T-helper 1 cell (primary cell): ENCODE data around the gene PTPN14.

ENCODE experiments used
- DNase-seq, 5 donors: peaks; one replicate each; pipeline ENCODE4 v3.0.0-alpha.2; 2012 to 2020

Gene PTPN14

DNA sequence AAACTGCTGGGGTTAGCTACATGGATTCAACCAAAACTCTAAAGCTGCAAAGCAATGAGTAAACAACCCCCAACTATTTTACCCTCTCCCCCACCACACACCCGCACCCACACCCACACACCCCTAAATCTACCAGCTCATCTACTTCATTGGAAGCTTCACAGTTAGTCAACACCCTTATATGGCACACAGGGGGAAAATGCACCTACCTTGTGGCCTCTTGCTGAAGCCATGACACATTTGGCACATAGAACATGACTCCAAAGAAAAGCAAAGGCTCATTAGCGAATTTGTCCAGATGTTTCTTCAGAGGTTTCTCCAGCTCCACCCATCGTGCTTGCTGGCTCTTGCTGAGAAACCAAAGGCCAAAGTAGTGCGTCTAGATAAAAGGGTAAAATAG lies 99.8 kb downstream of the PTPN14 start:
- DNase-seq, result no peak

DNA sequence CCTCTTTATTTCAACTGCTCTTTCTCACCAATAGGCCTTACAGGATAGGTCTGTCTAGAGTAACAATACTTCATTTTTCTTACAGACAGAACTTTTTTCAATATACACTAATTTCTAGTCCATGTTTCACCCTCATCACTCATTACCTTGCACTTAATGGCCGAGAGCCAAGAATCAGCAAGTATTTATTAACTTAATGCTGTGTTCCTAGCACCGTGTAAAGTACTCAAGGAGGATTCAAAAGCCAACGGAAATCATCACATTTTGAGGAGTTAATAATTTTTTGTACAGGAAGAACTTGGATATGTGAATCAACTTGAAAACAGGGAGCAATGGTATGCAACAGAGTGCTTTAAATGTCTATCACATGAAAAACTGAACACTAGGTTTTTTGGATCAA lies 102.0 kb downstream of the PTPN14 start:
- DNase-seq, result no peak

DNA sequence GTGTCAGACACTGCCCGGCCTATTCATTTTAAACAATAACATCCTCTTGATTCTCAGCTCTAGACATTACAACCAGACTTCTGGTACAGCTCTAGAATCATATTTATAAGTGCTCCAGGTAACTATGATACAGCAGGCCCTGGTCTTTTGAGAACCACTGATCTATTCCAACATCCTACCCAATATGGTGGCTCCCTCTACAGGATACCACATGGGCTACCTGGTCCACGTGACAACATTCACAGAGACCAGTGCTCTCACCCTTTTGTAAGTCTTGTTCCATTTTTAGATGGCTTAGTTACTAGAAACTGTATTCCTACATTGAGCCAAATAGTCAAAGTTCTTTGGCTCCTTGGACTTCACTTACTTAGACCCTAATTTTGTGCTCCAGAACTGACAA lies 102.9 kb downstream of the PTPN14 start:
- peak in 1 of 5 donors; percentile 37 for DNase-seq

DNA sequence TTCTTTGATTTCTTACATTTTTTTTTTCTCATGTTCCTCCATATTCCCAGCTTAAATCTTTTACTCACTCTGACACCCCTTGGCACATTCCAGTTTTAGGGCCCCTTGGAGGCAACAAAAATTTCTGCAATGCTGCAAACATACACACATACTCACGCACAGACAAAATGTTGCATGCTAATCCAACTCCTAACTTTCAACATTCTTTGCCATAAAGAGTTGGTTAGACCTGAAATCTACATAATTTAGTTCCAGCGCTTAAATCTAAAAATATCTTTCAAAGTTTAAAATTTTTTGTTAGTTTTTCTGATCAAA lies 103.9 kb downstream of the PTPN14 start:
- DNase-seq, result no peak

DNA sequence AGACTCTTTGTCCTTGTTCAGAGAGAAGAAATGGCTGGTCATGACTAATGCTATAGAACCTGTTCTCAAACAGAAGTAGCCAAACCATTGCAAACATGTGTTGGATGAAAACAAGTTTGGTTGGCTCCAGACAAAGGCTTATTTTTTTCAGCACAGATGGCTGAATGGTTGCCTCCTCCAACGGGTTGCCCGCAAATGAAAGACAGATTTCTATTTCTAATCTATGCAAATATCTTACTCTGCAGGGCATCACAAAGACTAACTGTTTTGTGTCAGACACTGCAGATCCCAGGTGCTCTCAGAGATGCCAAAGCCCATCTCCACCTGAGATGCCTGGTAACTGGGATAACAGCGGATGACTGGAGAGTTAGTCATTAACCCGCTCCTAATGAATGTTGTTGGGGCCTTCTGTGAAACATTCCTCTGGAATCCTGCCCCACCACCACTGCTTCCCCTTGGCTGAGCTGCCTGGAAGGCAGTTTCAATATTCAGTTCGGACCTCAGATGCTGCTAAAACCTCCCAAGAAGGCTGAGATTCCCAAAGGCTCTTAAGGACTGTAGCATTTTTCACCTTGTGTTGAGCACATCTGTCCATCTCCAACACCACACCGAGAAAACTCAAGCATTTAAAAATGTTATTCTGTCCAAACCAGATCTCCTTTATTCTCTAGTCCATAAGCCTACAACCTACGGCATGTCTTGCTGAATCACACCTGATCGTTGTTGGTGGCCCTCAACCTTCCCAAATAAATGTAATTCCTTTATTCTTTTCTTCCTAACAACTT lies 104.4 kb downstream of the PTPN14 start:
- DNase-seq, result no peak

DNA sequence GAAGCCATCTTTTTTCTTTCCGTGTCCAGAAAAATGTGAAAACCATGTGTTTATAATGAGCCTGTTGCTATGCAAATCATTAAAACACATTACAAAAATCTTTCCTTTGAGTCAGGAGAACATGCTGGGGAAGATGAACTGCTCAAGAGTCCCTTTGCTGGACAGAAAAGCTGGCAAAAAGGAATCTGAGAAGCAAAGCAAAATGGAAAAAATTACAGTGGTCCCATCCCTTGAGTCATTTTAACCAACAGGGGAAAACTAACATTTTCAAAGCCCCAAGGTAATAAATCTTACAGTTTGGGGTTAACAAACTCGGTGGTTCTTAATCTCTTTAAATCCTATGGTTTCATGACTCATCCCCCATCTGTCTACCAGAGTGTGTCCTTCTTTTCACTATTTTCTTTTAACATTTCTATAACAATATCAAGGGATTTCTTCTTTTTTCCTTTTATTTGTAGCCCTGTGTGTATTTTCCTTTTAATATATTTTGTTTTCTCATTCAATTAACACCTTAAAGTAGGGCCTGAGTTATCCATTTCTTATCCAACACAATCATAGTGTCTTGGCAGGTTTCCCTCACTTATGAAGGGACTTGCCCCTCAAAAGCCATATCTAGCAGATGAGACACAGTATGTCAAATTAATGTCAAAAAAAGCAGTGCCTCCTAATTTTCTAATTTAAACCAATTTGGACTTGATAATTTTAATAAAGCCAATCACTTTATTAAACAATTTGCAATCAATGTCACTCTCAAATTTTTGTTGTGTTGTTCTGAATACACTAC lies 105.4 kb downstream of the PTPN14 start:
- DNase-seq, result no peak

DNA sequence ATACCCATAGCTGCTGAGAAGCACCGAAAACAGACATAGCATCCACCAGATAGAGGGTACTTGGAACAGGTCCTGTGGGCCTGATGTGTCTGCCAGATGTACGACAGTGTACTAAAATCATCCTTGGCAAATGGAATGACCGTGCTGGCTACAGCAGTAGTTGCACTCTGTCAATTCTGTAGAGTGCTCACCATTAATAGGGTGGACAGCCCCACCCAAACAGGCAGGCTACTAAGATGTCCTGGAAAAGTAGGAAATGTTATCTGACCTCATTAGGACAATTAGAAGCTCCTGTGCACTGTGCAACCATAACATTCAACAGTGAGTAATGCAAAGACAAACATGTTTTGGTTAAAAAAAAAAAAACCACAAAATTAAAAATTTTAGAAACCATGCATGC lies 106.2 kb downstream of the PTPN14 start:
- no peak for DNase-seq

DNA sequence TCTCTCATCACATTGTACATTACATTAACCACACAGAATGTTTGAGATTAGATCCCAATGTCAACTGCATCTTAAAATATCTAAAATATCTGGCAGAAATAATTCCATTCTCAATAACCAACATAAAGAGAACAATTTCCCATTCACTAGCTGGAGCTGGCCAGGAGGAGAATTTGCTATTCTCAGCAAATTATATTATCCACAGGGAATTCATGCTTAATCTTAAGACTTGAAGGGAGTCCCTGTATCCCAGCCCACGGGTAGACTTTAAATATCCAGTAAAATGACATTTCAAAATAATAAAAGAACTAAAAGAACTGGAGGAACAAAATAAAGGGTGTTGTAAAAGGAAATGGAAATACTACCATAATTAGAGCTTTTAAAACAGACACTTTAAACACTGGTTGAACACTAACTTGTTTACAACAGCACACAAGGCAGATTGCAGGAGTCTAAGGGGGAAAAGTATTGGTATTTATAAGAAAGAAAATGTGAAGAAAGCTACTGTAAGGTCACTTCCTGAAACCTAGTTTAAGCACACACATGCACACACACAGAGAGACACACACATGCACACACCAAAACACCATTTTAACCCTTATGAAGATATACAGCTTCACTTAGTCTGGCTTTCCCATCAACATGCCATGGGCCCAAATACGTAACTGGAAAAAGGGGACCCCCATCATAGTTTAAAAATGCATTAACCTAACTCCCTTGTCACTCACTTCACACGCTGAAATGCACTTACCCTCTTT lies 107.0 kb downstream of the PTPN14 start:
- DNase-seq, result no peak

DNA sequence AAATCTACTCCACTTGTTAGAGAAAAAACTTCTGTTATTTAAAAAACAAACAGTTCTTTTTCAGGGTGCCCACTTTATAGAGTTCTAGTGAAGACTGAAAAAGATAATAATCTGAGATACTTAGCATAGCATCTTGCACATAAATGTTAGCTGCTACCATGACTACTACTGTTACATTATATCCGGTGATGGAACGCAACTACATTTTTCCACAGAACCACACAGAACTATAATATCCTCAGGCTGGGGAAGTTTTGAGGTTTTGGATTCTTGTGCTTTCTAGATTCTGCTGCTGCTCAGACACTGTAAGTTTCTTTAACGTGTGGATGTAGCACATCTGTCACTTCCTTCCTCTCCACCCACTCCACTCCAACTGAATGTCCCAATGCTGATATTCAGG lies 110.3 kb downstream of the PTPN14 start:
- peak in 1 of 5 donors; percentile 49 for DNase-seq

DNA sequence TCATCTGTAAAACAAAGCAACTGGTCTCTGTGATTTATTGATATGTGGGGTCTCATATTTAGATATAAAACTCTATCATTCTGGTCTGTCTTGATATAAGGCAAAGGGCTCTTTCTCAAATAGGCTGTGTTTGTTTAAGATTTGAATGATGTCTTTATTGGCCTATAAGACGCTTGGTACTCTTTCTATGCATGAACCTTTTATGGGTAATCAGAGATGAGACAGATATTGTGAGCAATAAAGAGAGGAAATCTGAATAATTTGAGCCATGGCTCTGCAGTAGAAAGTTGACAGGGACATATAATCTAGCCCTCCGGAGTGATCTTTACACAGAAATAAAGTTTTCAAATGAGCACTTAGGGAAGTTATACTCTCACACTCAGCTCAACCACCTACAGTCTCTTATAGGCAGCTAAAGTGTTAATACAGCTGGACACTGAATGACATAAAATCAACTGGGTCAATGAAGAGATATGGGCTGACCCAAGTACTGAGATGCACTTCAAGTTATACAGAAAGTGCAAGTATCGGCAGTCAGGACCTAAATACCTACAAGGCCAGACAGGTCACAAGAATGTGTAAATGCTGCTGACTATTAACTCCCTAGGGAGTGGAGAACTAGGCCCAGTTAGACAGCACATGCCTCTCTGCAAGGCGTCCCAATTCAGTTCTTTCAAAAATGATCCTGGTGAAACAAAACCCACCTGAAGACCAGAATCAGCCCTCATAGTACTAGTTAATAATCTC lies 111.0 kb downstream of the PTPN14 start:
- DNase-seq, result no peak

DNA sequence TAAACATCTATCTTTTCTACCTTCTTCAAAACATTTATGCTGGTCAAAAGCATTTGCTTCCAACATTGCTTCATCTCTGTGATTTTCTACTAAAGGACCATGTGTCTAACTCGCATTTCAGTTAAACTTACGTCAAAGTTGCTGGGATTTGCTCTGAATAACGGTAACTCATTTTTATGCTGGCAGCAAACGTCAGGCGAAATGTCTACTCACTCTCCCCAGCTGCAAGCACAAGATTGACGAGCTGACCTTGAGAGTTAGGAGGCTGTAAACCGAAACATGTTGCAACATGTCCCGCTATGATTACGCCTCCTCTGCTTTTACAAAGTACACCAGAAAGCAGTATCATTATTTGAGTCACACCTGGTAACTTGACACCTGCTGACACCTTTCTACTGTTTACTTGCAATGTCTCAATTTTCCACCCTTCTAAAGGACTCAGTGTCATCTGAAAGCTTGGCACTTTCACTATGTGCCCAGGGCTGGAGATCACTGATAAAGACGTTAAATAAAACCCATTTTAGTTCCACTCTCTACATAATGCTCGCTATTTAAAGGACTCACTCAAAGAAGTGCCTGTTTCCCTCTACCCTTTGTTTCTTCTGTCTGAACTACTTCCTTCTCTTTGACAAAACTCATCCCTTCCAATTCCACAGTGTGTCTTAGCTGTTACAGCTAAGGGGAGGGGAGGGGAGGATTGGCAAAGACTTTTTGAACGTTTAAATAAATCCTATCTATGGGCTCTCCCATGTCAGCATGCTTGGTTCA lies 111.9 kb downstream of the PTPN14 start:
- peak in 1 of 5 donors; percentile 93 for DNase-seq

DNA sequence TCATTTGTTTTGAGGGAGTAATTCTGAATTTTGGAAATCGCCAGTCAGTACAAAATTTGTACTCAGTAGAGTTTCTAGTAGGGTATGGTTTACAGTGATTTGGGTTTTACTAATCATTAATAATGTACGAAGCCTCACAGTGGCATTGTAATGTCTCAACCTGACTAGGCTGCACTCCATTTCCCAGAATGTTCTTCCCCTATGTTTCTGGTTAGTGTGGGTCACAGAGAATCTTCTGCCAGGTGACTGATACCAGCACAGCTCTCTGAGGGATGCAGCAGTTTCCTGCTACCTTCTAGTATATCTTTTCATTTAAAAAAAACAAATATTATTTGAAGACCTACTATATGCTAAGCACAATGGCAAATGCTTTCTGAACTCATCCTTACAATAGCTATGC lies 112.9 kb downstream of the PTPN14 start:
- DNase-seq, result peak in 1 of 5 donors; percentile 72

DNA sequence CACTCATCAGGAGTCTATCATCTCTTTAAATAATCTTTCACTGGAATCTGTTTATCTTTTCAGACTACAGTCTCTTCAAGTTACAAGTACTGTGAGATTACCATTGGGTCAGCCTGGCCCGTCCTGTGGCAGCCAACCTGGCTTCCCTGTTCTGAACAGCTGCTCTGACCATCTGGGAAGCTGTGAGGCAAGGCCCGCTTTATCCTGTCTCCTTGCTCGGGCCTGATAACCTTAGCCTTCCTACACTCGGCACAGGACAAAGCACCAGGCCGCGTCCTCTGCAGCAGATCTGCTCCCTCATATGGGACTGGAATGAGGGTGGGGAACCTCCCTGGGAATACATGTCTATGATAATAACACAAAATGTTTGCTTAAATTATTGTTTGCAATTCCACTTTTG lies 113.3 kb downstream of the PTPN14 start:
- no peak for DNase-seq

DNA sequence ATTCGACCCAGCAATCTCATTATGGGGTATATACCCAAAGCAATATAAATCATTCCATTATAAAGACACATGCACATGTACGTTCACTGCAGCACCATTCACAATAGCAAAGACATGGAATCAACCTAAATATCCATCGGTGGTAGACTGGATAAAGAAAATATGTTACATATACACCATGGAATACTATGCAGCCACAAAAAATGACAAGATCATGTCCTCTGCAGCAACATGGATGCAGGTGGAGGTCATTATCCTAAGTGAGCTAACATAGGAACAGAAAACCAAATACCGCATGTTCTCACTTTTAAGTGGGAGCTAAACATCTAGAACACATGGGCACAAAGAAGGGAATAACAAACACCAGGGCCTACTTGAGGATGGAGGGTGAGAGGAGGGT lies 115.5 kb downstream of the PTPN14 start:
- DNase-seq, result no peak

DNA sequence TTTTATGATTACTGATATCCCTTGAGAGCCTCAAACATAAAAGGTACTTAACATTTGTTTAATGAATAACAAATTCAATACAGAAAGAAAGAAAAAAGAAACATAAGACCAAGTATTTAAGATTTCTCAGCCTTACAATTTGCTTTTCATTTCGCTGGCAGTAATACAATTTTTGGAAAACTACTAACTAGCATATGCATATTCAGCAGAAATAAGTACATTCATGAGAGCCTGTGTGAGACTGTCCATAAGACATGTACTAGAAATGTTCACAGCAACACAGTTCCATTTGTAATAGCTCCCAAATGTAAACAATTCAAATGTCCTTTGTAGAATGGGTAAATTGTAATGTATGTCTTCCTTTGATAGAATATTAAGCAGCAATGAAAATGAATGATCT lies 119.2 kb downstream of the PTPN14 start:
- DNase-seq, result no peak

DNA sequence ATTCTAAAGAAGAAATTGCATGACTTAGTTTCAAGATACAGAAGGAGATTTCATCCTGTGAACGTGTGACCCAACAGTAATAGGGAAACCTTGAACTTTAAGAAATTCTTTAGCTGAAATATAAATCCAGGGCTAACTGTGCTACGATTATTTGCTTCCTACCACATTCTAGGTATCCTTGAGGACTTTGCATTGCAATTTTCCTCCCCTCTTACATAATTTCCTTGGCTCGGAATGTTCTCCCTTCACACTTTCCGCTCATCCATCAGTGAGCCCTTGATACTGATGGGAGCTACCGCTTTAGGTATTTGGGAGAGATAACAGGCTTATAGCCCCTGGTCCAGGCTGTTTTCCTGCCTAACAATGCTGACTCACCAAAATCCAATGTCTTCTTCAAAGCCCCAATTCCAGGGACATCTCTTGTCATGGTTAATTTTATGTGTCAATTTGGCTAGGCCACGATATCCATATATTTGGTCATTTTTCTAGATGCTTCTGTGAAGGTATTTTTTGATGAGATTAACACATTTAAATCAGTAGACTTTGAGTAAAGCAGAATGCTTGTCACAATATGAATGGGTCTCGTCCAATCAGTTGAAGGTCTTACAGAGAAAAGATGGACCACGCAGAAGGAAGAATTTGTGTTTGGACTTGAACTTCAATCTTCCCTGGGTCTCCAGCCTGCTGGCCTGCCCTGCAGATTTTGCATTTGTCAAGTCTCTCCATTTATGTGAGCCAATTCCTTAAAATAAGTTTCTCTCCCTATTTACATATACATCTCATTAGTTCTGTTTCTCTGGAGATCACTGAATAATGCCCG lies 121.2 kb downstream of the PTPN14 start:
- no peak for DNase-seq

DNA sequence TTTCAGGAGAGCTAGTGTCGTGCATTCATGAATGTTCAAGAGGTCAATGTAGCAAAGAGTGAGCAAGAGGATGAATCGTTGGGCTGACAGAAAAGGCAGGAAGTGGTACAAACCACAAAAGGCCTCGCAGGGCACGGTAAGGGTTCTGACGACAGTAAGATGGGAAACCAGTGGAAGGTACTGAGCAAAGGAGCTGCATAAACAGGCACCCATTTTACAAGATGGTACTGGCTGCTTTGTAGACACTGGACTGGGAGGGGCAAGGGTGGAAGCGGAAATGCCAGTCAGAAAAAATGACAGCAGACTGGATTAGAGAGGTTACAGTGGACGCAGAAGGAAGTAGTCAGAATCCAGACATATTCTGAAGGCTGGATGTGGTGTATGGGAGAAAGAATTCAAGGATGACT lies 123.5 kb downstream of the PTPN14 start:
- DNase-seq, result peak; percentile 4 to 98 (median 11)

DNA sequence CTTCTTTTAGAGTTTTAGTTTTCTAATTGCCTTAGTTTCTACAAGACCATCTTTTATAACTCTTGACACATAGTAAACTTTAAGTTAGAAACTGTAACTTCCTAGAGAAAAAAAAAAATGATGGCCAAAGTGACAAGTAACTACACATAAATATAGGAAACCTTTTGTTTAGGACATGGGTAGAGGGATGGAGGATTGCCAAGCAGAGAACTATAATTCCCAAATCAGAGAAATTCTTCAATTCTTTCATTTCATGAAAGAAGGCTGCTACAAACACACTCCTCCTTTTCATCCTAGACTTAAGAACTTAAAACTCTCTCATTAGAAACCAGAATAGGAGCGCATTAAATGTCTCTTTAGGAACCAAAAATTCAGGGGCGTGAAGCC lies 125.0 kb downstream of the PTPN14 start:
- no peak for DNase-seq

DNA sequence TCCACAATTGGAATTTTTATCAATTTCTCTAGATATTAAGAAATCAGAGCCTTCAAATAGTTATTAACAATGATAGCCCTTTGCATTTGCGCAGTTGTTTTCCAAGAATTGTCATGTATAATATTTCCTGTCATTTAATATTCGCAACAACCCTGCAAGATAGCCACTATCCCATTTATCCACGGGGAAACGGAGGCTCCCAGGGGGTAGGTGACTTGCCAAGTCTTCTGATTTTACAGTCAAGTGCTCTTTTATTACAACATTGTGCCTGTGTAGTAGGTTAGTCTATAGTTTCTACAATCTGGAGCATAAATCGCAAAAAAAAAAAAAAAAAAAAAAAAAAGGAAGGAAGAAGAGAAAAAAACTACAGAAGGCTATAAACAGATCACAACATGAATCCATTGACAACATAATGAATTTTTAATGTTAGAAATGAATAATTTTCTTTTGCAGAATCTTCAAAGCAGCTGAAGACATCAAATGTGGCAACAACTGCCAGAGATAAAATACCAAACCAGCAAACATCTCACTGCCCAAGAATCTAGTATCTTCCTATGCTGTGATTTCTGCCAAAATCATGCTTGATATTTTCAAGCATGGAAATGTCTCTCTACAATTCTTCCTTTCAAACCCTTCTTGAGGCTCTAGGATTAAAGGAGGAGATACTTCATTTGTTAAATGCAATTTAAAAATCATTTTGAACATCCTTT lies 125.5 kb downstream of the PTPN14 start:
- DNase-seq, result no peak

DNA sequence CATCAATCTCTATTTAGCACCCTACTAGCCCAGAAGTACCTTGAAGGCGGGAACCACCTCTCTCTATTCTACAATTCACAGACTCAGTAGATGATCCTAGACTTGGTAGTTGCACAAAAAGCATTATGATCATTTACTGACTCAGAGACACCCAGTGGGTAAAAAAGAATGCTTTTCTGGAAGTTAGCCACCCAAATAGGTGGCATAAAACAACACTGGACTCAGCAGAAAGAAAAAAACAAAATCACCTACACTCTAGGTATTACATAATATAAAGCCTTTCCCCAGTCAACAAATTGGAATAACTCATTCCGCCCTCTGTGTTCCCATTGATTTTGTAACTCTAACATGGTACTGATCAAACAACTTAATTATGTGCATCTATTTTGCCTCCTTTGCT lies 126.3 kb downstream of the PTPN14 start:
- DNase-seq, result no peak

DNA sequence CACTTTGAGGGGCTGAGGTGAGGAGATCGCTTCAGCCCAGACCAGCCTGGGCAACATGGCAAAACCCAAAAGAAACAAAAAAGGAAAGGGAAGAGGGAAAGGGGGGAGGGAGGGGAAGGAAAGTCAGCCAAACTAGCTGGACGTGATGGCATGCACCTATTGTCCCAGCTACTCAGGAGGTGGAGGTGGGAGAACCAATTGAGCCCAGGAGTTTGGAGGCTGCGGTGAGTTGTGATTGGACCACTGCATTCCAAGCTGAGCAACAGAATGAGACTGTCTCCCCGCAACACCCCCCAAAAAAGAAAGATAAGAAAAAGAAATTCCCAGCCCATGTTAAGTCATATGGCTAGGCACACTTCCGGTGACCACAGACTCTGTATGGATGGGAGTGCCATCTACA lies 128.4 kb downstream of the PTPN14 start:
- DNase-seq, result no peak
